ENCODE results near the gene CDH4.

Gene CDH4

GRCh38 chr20:61580958-61581824, 329.1 kb downstream of the CDH4 start:
- Histone ChIP-seq H3K4me3 (ENCODE audit: insufficient read depth, low read length, poor library complexity, severe bottlenecking) (no peak overlapping the region), H3K9ac (ENCODE audit: low read length) (no peak overlapping the region), H2AFZ (ENCODE audit: low read depth, low read length, severe bottlenecking) (no peak overlapping the region), H3K4me2 (ENCODE audit: low read depth, low read length, poor library complexity, severe bottlenecking) (no peak overlapping the region), H3K9me2 (replicated peaks; ENCODE audit: insufficient read depth, low read length) (no peaks in the 10 kb centered on the region), H3F3A (ENCODE audit: insufficient read depth) (no peaks in the 10 kb centered on the region), H3K79me2 (ENCODE audit: insufficient read depth, low read length) (no peaks in the 10 kb centered on the region), H3K9me3 (ENCODE audit: insufficient read depth, low read length) (no peaks in the 10 kb centered on the region), H3K27ac (ENCODE audit: low read depth, low read length) (no peak overlapping the region), H3K36me3 (ENCODE audit: low read length) (no peaks in the 10 kb centered on the region), H4K20me1 (ENCODE audit: low read depth, low read length) (no peaks in the 10 kb centered on the region), H3K27me3 (ENCODE audit: low read length) (no peaks in the 10 kb centered on the region)
- TF ChIP-seq EZH2phosphoT487 (conservative IDR thresholded peaks at IDR 0.05; ENCODE audit: low read length): no peak
- no peak for TF ChIP-seq CTCF (IDR thresholded peaks at IDR 0.05; ENCODE audit: insufficient read depth, low read length, poor library complexity, severe bottlenecking)

DNA sequence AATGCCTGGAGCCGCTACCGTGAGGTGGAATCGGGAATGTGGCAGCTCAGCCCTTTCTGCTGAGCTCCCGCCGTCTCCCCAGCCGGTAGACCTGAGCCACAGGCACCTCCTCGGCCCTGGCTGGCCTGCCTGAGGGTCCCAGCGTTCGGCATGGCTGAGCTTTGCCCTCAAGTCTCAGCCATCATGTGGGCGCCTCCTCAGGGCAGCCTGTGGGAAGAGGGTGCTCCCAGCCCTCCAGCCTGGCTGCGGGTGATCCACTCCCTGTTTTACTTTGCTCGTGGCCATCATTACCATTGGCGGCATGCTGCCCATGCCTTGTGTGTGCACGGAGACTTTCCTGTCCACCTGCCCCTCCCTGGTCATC, 329.7 kb downstream of the CDH4 start:
- no peak overlapping the region for H3K4me3 ChIP-seq (ENCODE audit: insufficient read depth, low read length, poor library complexity, severe bottlenecking)
- no peaks in the 10 kb centered on the region for H3K79me2 ChIP-seq (ENCODE audit: insufficient read depth, low read length)
- H2AFZ ChIP-seq (ENCODE audit: low read depth, low read length, severe bottlenecking): no peak overlapping the region
- no peak overlapping the region for H3K9ac ChIP-seq (ENCODE audit: low read length)
- H4K20me1 ChIP-seq (ENCODE audit: low read depth, low read length): no peaks in the 10 kb centered on the region
- H3K9me3 ChIP-seq (ENCODE audit: insufficient read depth, low read length): no peaks in the 10 kb centered on the region
- no peaks in the 10 kb centered on the region for H3K27me3 ChIP-seq (ENCODE audit: low read length)
- H3K27ac ChIP-seq (ENCODE audit: low read depth, low read length): no peak overlapping the region
- H3F3A ChIP-seq (ENCODE audit: insufficient read depth): no peaks in the 10 kb centered on the region
- no peaks in the 10 kb centered on the region for H3K36me3 ChIP-seq (ENCODE audit: low read length)
- H3K9me2 ChIP-seq (replicated peaks; ENCODE audit: insufficient read depth, low read length): no peaks in the 10 kb centered on the region
- no peak overlapping the region for H3K4me2 ChIP-seq (ENCODE audit: low read depth, low read length, poor library complexity, severe bottlenecking)
- TF ChIP-seq CTCF (IDR thresholded peaks at IDR 0.05; ENCODE audit: insufficient read depth, low read length, poor library complexity, severe bottlenecking): no peak
- no peak for TF ChIP-seq EZH2phosphoT487 (conservative IDR thresholded peaks at IDR 0.05; ENCODE audit: low read length)

- Histone ChIP-seq H2AFZ (ENCODE audit: low read depth, low read length, severe bottlenecking) (no peak overlapping the region), H3K9ac (ENCODE audit: low read length) (no peak overlapping the region), H3K9me2 (replicated peaks; ENCODE audit: insufficient read depth, low read length) (no peaks in the 10 kb centered on the region), H3K36me3 (ENCODE audit: low read length) (no peaks in the 10 kb centered on the region), H3F3A (ENCODE audit: insufficient read depth) (no peaks in the 10 kb centered on the region), H3K79me2 (ENCODE audit: insufficient read depth, low read length) (no peaks in the 10 kb centered on the region), H3K4me2 (ENCODE audit: low read depth, low read length, poor library complexity, severe bottlenecking) (no peak overlapping the region), H3K4me3 (ENCODE audit: insufficient read depth, low read length, poor library complexity, severe bottlenecking) (no peak overlapping the region), H3K27me3 (ENCODE audit: low read length) (no peaks in the 10 kb centered on the region), H3K9me3 (ENCODE audit: insufficient read depth, low read length) (no peaks in the 10 kb centered on the region), H3K27ac (ENCODE audit: low read depth, low read length) (no peak overlapping the region), H4K20me1 (ENCODE audit: low read depth, low read length) (no peaks in the 10 kb centered on the region)
- TF ChIP-seq CTCF (IDR thresholded peaks at IDR 0.05; ENCODE audit: insufficient read depth, low read length, poor library complexity, severe bottlenecking) (no peak), EZH2phosphoT487 (conservative IDR thresholded peaks at IDR 0.05; ENCODE audit: low read length) (no peak)
Observed at GRCh38 chr20:61582196-61582923, 330.3 kb downstream of the CDH4 start.
